Measurements from ENCODE around the gene DCP1A. TPM values are rescaled to one million over a fixed set of nuclear protein-coding genes. Genes with fewer than 3 reads are reported as not detected.

The DCP1A gene
- total RNA-seq (2014; rRNA removed), result 12.7 and 16.8 TPM in 2 replicates
- Bru-seq, nascent RNA, result percentile 90 among the genes with signal in this experiment
- percentile 86 among the genes with signal in this experiment for BruChase-seq, experiment 1, labeled RNA remaining after a 6-hour chase
- BruChase-seq, experiment 2, labeled RNA remaining after a 2-hour chase, result percentile 90 among the genes with signal in this experiment
- long read RNA-seq, full-length matches to known transcripts, result 22 of 45 reads
- long read RNA-seq, partial matches to known transcripts, result 9 of 45 reads
- long read RNA-seq, other reads (novel, unspliced or antisense), result 14 of 45 reads

GRCh38 chr3:53347261-53348064 is at the start of gene DCP1A:
TSS of gene DCP1A (minus strand) at chr3:53347543. CDS start at chr3:53347517, 26 bp downstream.
- peaks cover 44% of the 10 kb centered on the region for H3K79me2 ChIP-seq (ENCODE audit: low read length)
- H3K36me3 ChIP-seq (ENCODE audit: low read depth, low read length), result peaks cover 7% of the 10 kb centered on the region; the same call in 1 of the 2 replicates
- H3K9ac ChIP-seq (ENCODE audit: low read length), result peak within 1 kb of the TSS; percentile 96
- no peaks in the 10 kb centered on the region for H3F3A ChIP-seq (ENCODE audit: low read length, unreplicated experiment)
- H3K4me2 ChIP-seq (ENCODE audit: low read length), result peak within 1 kb of the TSS; percentile 94
- peaks cover 17% of the 10 kb centered on the region; the same call in 1 of the 2 replicates for H4K20me1 ChIP-seq (ENCODE audit: low read length)
- H3K27me3 ChIP-seq (ENCODE audit: low read length), result no peaks in the 10 kb centered on the region
- CTCF ChIA-PET, result interaction anchor here (0.6 kb wide), 1 partner anchor 25 kb away, joined by 6 read pairs; no protein-coding TSS in a partner anchor
- peak within 1 kb of the TSS; percentile 75 for H3K4me3 ChIP-seq (ENCODE audit: low read length)
- no peaks in the 10 kb centered on the region for H3K9me3 ChIP-seq (ENCODE audit: low read length)
- H3K9me2 ChIP-seq (replicated peaks; ENCODE audit: low read length), result no peaks in the 10 kb centered on the region
- no peak for TF ChIP-seq EZH2phosphoT487 (IDR thresholded peaks at IDR 0.05; ENCODE audit: borderline replicate concordance, low read length)
- TF ChIP-seq, protein P1, sequence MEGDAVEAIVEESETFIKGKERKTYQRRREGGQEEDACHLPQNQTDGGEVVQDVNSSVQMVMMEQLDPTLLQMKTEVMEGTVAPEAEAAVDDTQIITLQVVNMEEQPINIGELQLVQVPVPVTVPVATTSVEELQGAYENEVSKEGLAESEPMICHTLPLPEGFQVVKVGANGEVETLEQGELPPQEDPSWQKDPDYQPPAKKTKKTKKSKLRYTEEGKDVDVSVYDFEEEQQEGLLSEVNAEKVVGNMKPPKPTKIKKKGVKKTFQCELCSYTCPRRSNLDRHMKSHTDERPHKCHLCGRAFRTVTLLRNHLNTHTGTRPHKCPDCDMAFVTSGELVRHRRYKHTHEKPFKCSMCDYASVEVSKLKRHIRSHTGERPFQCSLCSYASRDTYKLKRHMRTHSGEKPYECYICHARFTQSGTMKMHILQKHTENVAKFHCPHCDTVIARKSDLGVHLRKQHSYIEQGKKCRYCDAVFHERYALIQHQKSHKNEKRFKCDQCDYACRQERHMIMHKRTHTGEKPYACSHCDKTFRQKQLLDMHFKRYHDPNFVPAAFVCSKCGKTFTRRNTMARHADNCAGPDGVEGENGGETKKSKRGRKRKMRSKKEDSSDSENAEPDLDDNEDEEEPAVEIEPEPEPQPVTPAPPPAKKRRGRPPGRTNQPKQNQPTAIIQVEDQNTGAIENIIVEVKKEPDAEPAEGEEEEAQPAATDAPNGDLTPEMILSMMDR (conservative IDR thresholded peaks at IDR 0.05; ENCODE audit: low read depth, low read length), result no peak
- ATAC-seq (peak; percentile 92), DNase-seq (peak; percentile 97)
- peak within 1 kb of the TSS; percentile 99 for H2AFZ ChIP-seq (ENCODE audit: low read length)
- POLR2A ChIA-PET (ENCODE audit: unreplicated experiment), result interaction anchor here (0.6 kb wide), 3 partner anchors 60 to 761 kb away, joined by 3 to 5 read pairs (median 3); no protein-coding TSS in a partner anchor
- peak within 1 kb of the TSS; percentile 65 for H3K27ac ChIP-seq (ENCODE audit: low read length)
- BruUV-seq (replicated peaks), result no TSS peak
- intact Hi-C loops (cut with micrococcal nuclease), result loop anchor here (1.0 to 5.0 kb wide), 3 partner anchors 90 to 545 kb away; partner anchors contain the start of genes SELENOK and TKT
- H3K4me1 ChIP-seq (ENCODE audit: insufficient read depth, low read length), result peaks cover 19% of the 10 kb centered on the region

DNA sequence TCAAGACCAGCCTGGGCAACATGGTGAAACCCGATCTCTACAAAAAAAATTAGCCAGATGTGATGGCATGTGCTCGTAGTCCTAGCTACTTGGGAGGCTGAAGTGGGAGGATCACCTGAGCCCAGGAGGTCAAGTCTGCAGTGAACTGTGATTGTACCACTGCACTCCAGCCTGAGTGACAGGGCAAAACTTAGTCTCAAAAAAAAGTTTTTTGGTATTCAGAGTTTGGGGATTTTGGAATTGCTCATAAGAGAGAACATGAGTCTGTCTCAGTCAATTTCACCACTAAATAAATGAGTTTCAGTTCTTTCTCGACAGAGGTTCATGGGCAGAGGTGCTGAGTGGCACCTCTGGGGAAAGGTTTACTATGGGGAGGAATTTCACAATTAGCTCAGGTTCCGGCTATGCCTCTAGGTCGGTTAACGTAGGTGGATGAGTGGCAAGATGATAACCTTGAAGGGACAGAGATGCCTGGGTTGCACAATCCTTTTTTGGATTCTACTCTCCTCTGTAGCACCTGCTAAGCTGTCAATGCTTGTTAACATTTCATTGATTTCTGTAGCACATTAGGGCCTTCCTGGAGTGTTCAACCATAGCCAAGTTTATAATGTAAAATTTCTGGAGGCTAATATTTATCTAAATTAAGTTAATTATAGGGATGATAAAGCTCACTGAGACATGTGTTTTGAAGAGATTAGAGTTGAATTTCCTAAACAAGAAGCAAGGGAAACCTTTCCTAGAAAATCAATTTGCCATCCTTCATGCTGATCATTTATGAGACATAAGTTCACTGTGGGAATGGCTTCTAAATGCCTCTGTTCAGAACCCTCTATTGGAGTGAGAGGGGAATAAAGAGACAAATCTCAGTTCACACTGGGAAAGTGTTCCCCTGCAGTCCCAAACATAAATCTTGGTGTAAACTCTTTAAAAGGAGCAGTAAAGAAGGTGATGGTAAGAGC is 37.4 kb upstream of the DCP1A start:
- Histone ChIP-seq H2AFZ (ENCODE audit: low read length) (no peak overlapping the region), H3K4me3 (ENCODE audit: low read length) (no peak overlapping the region), H3K9me2 (replicated peaks; ENCODE audit: low read length) (no peaks in the 10 kb centered on the region), H3K27me3 (ENCODE audit: low read length) (peaks cover 31% of the 10 kb centered on the region), H3K9me3 (ENCODE audit: low read length) (no peaks in the 10 kb centered on the region), H3K36me3 (ENCODE audit: low read depth, low read length) (no peaks in the 10 kb centered on the region), H3K79me2 (ENCODE audit: low read length) (no peaks in the 10 kb centered on the region), H3K9ac (ENCODE audit: low read length) (no peak overlapping the region), H3F3A (ENCODE audit: low read length, unreplicated experiment) (no peaks in the 10 kb centered on the region), H4K20me1 (ENCODE audit: low read length) (no peaks in the 10 kb centered on the region), H3K4me1 (ENCODE audit: insufficient read depth, low read length) (no peaks in the 10 kb centered on the region), H3K27ac (ENCODE audit: low read length) (no peak overlapping the region), H3K4me2 (ENCODE audit: low read length) (no peak overlapping the region)
- BruUV-seq (replicated peaks), result no TSS peak
- intact Hi-C loops (cut with micrococcal nuclease), result no loop called here
- ATAC-seq (no peak), DNase-seq (no peak)
- CTCF ChIA-PET, result no interaction called here
- TF ChIP-seq EZH2phosphoT487 (IDR thresholded peaks at IDR 0.05; ENCODE audit: borderline replicate concordance, low read length) (no peak), EZH2 (IDR thresholded peaks at IDR 0.05; ENCODE audit: low read length, unreplicated experiment) (no peak)
- TF ChIP-seq, protein P1 (conservative IDR thresholded peaks at IDR 0.05; ENCODE audit: low read depth, low read length), result no peak
- POLR2A ChIA-PET (ENCODE audit: unreplicated experiment), result no interaction called here

All from PC-3 (cell line).